DMS114 treated with DMSO at 0.1 percent for 48 hours (cell line): ENCODE data around the gene IRX4.
"Not testable (repeated sequence)": the region's sequence is repeated elsewhere in the genome, so short reads cannot be mapped to it uniquely, and the experiment has no call there.

Experiments used
- DNase-seq: peaks from one replicate; lab custom pipeline; 2025; ENCODE audit not compliant: unreplicated experiment; lab: John Stamatoyannopoulos, UW

IRX4 gene

DNA sequence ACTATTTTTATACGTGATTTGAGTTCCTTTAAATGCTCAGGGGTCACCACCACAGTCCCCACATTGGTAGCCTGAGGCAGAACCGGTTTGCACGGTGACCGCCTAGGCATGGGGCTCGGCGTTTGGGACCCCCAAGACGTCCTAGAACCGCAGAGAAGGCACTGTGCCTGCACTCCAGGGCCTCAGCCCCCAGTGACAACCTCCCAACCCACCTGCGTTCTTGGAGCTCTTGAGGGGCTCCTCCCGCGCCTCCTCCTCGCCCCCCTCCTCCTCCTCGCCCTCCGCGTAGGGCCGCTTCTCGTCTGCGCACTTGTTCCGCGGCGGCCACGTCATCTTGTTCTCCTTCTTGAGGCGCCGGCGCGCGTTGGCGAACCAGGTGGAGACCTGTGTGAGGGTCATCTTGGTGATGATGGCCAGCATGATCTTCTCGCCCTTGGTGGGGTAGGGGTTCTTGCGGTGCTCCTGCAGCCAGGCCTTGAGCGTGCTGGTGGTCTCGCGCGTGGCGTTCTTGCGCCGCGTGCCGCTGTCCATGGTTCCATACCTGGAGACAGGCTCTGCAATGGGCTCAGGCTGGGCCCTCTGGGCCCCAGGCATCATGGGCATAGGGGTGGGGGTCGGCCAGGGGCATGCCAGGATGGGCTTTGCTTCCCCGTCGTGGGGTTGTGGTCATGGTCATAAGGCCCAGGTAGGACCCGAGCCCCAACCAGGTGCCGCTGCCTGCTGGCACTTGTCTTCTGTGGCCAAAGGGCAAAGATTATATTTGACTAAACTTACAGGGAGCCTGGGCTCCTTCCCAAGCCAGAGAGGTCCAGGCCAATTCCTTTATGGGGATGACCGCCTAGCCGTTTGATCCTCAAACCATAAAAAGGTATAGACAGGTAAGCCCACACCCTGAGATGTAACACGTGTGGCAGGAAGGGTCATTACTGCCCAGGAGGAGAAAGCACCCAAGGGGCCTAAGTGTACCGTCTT is 3.1 kb downstream of the IRX4 start:
- no peak for DNase-seq

DNA sequence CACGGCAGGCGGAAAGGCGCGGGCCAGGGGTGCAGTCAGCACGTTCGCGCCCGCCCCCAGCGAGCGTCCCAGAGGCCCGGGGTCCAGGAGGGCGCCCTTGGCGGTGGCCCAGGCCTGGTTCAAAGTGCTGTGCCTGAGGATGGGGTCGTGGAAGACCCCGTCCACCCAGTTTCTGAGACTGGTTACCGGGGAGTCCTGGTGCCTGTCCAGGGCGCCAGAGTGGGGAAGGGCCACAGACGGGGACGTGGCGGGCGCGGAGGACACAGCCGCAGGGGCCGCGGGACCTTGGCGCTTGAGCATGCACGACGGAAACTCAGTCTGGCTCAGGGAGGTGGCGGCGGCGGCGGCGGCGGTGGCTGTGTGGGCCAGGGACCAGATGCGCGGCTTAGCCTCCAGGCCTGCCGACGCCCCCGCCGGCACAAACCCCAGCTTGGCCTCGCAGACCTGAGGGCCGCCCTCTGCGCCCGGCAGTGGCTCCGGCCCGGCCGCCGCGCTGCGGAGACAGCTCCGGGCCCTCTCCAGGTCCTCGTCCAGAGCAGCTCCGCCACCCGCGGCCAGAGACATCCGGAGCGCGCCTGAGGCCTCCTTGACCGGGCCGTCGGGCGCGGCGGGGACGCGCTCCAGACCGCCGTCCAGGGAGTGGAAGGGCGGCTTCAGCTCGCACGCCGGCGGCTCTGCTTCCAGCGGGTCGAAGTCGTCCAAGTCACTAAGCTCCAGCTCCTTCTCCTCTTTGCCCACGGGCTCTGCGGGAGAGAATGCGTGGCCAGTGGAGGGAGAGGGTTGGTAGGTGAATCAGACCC is 4.5 kb downstream of the IRX4 start:
- no peak for DNase-seq

DNA sequence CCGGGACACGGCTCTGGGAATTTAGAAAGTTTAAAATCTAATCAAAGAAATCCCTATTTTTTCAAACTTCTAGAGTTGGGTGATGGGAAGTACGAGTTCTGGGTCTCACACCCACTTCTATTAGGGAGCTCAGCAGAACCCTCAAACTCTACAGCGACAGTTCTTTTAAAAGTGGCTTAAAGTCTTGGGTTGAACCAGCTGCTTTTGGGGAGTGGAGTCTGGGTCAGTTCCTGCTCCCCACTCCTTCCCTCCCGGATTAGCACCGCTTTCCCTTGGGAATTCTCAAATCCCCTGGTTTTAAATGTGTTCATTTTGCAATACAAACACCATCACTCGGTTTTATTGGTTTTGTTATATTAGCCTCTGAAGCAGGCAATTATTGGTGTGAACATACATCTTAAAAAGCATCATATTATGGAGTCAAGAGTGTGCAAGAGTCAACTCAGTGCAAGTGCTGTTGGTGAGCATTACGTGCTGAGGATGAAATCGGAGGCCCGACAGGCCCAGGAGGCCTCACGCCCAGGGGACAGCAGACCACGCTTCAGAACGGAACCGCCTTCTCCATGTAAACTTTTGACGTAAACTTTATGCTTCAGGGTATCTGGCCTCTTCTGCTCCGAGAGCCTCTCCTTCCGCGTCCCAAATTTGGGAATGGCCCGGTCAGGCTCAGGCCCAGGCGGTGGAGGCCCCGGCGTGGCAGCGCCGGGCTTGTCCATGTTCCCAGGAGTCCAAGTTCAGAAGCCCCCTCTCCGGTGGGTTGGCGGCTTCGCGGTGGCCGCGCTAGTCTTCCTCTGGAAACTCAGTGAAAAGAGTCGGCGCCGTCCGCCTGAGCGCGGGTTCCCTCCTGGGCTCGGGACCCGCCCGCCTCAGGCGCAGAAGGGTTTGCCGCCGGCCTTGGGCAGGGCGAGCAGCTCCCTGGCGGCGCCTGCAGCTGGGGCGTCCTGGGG is 5.3 kb downstream of the IRX4 start:
- no peak for DNase-seq

DNA sequence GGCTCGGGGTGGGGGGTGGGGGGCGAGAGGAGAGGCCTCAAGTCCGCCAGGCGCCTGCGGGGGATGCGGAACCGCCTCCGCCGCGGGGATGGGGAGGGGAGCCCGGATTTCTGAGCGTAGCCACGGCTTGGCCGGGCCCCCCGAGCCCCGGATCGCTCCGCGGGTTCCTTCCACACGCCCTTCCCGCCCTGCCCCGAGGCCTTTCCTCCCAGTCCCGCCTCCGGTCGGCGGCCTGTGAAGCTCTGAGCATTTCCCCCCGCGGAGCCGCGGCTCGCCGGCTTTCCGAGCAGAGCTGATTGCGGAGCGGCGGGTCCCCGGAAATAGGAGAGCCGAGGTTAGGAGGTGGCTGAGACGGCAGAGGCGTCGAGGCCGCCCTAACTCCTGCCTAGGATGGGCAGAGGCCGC is 6.1 kb downstream of the IRX4 start:
- no peak for DNase-seq

GRCh38 chr5:1875843-1876659 is 6.7 kb downstream of the IRX4 start:
- no peak for DNase-seq

- no peak for DNase-seq
Measured at GRCh38 chr5:1875281-1875842, 7.4 kb downstream of the IRX4 start.

DNA sequence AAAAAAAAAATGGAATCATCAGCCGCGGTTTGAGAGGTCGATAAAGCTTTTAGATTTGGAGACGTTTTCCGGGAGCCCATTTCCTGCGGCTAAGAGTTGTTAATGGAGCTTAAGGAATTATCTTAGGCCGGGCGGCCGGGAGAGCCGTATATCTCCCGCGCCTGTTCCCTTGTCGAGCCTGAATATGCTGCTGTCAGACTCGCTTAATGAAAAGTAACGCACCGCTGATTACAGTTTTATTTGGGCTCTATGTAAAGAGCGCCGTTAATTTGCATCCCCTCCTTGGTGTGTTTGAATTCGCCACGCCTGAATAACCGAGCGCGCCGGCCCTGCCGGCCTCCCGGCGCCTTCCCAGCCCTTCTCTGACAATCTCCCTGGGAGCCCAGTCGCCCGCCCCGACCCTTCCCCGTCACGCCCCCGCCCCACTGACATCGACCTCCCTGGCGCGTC is 7.9 kb downstream of the IRX4 start:
- no peak for DNase-seq

GRCh38 chr5:1874348-1874747 is 8.4 kb downstream of the IRX4 start:
- no peak for DNase-seq

GRCh38 chr5:1873243-1873959 is 9.3 kb downstream of the IRX4 start:
- DNase-seq, result no peak

DNA sequence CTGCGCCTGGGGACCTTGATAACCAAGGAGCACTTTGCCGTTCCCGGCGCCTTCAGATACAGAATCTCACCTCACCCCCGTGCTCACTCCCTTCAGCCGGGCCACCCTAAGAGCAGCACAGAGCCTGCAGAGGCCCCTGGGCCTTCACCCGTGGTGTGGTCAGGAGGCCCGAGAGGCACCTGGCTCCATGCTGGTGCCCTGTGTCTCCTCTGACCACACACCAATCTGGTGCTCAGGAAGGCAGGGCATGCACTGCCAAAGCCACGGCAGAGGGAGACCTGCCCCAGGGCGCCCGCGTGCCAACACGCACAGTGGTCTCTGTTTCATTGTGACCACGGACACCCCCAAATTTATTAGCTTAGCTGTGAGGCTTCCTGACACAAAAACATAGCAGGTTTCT is 11.3 kb downstream of the IRX4 start:
- DNase-seq, result no peak

GRCh38 chr5:1870435-1871272 is 12.1 kb downstream of the IRX4 start:
- DNase-seq, result not testable (repeated sequence)

- DNase-seq, result no peak
Measured at GRCh38 chr5:1868886-1869475, 13.7 kb downstream of the IRX4 start.

- DNase-seq, result no peak
Measured at GRCh38 chr5:1867815-1868143, 14.9 kb downstream of the IRX4 start.

DNA sequence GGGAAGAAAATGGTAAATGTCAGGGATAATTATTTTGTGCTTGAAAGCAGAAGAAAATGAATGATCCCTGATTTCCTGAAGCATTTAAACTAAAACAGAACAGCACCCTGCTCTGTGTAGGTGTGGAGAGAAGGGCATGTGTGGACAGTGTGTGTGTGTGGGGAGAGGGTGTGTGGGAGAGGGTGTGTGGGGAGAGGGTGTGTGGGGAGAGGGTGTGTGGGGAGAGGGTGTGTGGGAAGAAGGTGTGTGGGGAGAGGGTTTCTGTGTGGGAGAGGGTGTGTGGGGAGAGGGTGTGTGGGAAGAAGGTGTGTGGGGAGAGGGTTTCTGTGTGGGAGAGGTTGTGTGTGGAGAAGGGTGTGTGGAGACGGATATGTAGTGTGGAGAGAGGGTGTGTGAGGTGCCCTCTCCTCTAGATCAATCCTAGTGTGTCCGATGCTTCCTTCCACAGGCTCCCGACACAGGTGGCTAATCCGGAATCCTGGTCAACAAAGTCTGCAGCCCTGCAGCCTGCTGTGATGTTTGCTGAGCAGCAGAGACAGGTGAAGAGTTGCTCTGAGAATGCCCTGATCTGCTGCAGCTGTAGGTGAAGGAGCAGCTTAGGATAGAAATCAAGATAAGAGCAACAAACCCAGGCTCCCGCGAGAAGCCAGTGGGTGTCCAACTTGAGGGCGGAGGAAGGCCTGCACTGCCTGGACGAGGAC is 15.5 kb downstream of the IRX4 start:
- no peak for DNase-seq

- no peak for DNase-seq
Measured at GRCh38 chr5:1865948-1866347, 16.8 kb downstream of the IRX4 start.

GRCh38 chr5:1865486-1865885 is 17.2 kb downstream of the IRX4 start:
- no peak for DNase-seq

- DNase-seq, result no peak
Measured at GRCh38 chr5:1864896-1865440, 17.8 kb downstream of the IRX4 start.
